ENCODE measurements around the gene FBRS.

DNA sequence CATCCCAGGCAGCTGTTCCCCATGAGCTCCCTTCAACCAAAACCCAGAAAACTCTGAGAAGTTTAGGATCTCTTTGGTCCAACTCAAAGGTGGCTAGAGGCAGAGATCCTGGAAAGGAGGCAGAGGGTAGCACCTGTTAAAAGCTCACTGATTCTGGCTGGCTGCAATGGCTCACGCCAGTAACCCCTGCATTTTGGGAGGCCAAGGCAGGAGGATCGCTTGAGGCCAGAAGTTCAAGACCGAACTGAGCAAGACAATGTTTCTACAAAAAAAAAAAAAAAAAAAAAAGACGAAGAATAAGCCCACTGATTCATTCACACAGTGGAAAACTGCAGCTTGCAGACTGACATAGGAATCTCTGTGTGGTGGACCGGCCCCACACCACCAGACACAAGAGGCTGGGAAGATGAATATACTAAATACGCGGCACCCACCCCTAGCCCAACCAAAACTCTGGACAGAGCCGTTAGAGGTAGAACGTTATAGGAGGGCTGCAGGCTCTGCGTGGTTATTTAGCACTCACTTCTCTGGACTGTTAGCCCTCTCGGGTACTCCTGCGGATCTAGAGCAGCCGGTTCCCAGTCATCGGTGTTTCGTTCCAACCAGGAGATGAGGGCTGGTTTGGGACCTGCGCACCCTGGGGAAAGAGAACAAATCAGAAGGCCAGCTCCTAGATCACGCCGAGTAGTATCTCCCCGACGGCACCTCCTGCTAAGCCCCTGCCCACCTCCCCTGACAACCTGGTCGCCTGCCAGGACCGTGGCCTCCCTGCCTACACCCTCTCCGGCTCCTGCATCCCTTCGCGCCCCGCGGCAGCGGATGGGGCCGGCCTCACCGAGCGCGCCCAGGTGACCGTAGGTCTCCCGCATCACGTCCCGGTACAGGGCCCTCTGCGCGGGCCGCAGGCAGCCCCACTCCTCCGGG, 49.0 kb upstream of the FBRS start:
- TF ChIP-seq, protein P1, sequence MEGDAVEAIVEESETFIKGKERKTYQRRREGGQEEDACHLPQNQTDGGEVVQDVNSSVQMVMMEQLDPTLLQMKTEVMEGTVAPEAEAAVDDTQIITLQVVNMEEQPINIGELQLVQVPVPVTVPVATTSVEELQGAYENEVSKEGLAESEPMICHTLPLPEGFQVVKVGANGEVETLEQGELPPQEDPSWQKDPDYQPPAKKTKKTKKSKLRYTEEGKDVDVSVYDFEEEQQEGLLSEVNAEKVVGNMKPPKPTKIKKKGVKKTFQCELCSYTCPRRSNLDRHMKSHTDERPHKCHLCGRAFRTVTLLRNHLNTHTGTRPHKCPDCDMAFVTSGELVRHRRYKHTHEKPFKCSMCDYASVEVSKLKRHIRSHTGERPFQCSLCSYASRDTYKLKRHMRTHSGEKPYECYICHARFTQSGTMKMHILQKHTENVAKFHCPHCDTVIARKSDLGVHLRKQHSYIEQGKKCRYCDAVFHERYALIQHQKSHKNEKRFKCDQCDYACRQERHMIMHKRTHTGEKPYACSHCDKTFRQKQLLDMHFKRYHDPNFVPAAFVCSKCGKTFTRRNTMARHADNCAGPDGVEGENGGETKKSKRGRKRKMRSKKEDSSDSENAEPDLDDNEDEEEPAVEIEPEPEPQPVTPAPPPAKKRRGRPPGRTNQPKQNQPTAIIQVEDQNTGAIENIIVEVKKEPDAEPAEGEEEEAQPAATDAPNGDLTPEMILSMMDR (IDR thresholded peaks at IDR 0.05): no peak
- TF ChIP-seq CHD2 (IDR thresholded peaks at IDR 0.05; ENCODE audit: low read length, partially characterized antibody) (no peak), YY1 (IDR thresholded peaks at IDR 0.05; ENCODE audit: low read depth) (no peak), FOSL2 (IDR thresholded peaks at IDR 0.05; ENCODE audit: borderline replicate concordance, low read depth) (no peak), TAF1 (IDR thresholded peaks at IDR 0.05; ENCODE audit: borderline replicate concordance, low read depth, low read length) (no peak), POLR2AphosphoS5 (IDR thresholded peaks at IDR 0.05; ENCODE audit: low read depth, low read length) (no peak), JUND (IDR thresholded peaks at IDR 0.05) (no peak), EZH2phosphoT487 (IDR thresholded peaks at IDR 0.05; ENCODE audit: borderline replicate concordance, low read depth) (no peak), EP300 (IDR thresholded peaks at IDR 0.05; ENCODE audit: borderline replicate concordance in 1 of 2, low read depth in 1 of 2, low read length in 1 of 2) (no peak), ELF1 (IDR thresholded peaks at IDR 0.05) (no peak), SIN3A (IDR thresholded peaks at IDR 0.05; ENCODE audit: borderline replicate concordance, low read depth, low read length) (no peak)

Data from SK-N-SH (cell line).